H1 (cell line): Measurements from ENCODE around the gene SIGLEC12. TPM values are rescaled to one million over a fixed set of nuclear protein-coding genes. Genes with fewer than 3 reads are reported as not detected.

Experiments used
- EP300 ChIP-seq, 2 experiments: IDR thresholded peaks; 1 replicate in 1 of 2; 2 replicates in 1 of 2; pipeline ENCODE4 v1.6.1; 2011 to 2012; ENCODE audit warnings: low read depth in 2 of 2, low read length in 2 of 2, mild to moderate bottlenecking in 2 of 2, borderline replicate concordance in 1 of 2, inconsistent platforms in 1 of 2, moderate library complexity in 1 of 2
- polyA plus RNA-seq, 7 experiments: library from polyadenylated mRNA; depleted of rRNA in 3 of 7; stranded (reverse) in 5 of 7; unstranded in 2 of 7; fragments of >200 nt in 5 of 7; fragments of 200-250 nt in 2 of 7; gene quantifications; 1 replicate in 5 of 7; 2 replicates in 1 of 7; 4 replicates in 1 of 7; pipeline versions ENCODE4 v1.2.1 to v1.2.3, GENCODE V29; 2011 to 2013; ENCODE audit warnings: missing spikeins in 2 of 7, mixed read lengths in 2 of 7
- total RNA-seq: library from RNA; stranded (reverse); fragmentation: NEBNext Ultra II Directional; extraction: Animal tissue kit (Norgen Biotek cat#: 25700); gene quantifications from 2 replicates; pipeline ENCODE4 v1.2.1, GENCODE V29; 2021

The SIGLEC12 gene
- total and polyA plus RNA-seq, 2 of the 8 experiments (the other 6 are each of a cell fraction or from before 2014, with no cell fraction given), result not detected

GRCh38 chr19:51535535-51535934 is 33.9 kb upstream of the SIGLEC12 start (continued):
- no peak for TF ChIP-seq EP300 (IDR thresholded peaks at IDR 0.05; ENCODE audit: borderline replicate concordance in 1 of 2, low read depth in 2 of 2, low read length in 2 of 2)
